HEK293 (cell line): ENCODE results near the gene PARK7.

Experiments
- GFI1B ChIP-seq: fragments of 450-650 bp; formaldehyde crosslinking; IDR thresholded peaks from 2 replicates; pipeline ENCODE4 v1.5.1; 2016; ENCODE audit warnings: missing biosample characterization, missing genetic modification characterization
- KLF10 ChIP-seq: fragments of 450-650 bp; IDR thresholded peaks from 2 replicates; pipeline ENCODE4 v1.5.1; 2018; ENCODE audit warnings: missing biosample characterization, mild to moderate bottlenecking, missing genetic modification characterization
- KLF9 ChIP-seq: fragments of 450-650 bp; formaldehyde crosslinking; IDR thresholded peaks from 2 replicates; pipeline ENCODE4 v1.5.1; 2016; ENCODE audit warnings: missing biosample characterization, missing genetic modification characterization, low read depth
- PRDM1 ChIP-seq: fragments of 450-650 bp; formaldehyde crosslinking; IDR thresholded peaks from 2 replicates; pipeline ENCODE4; 2016; ENCODE audit warnings: missing biosample characterization, missing genetic modification characterization
- ZNF157 ChIP-seq: fragments of 450-650 bp; formaldehyde crosslinking; IDR thresholded peaks from 2 replicates; pipeline ENCODE4 v1.5.1; 2016; ENCODE audit warnings: missing biosample characterization, missing genetic modification characterization
- ZNF174 ChIP-seq: fragments of 450-650 bp; formaldehyde crosslinking; IDR thresholded peaks from 2 replicates; pipeline ENCODE4 v1.5.0; 2017; ENCODE audit warnings: missing biosample characterization, mild to moderate bottlenecking, missing genetic modification characterization
- ZNF311 ChIP-seq: fragments of 450-650 bp; formaldehyde crosslinking; IDR thresholded peaks from 2 replicates; pipeline ENCODE4 v1.5.1; 2017; ENCODE audit warnings: missing biosample characterization, missing genetic modification characterization, borderline replicate concordance
- ZNF335 ChIP-seq: fragments of 450-650 bp; formaldehyde crosslinking; conservative IDR thresholded peaks from 2 replicates; pipeline ENCODE4 v1.5.1; 2016; ENCODE audit warnings: missing biosample characterization, missing genetic modification characterization
- ZNF366 ChIP-seq: fragments of 450-650 bp; formaldehyde crosslinking; conservative IDR thresholded peaks from 2 replicates; pipeline ENCODE4 v1.5.1; 2016; ENCODE audit warnings: missing biosample characterization, missing genetic modification characterization
- ZSCAN30 ChIP-seq: fragments of 450-650 bp; IDR thresholded peaks from 2 replicates; pipeline ENCODE4 v1.5.1; 2018; ENCODE audit warnings: missing biosample characterization, mild to moderate bottlenecking, missing genetic modification characterization, moderate library complexity
- TF ChIP-seq, protein P1 (sequence below): fragments of 450-650 bp; formaldehyde crosslinking; IDR thresholded peaks from 2 replicates; pipeline ENCODE4 v1.5.1; 2016; ENCODE audit warnings: missing biosample characterization, missing genetic modification characterization
- TF ChIP-seq, protein P2 (sequence below): sonication (generic); formaldehyde crosslinking; IDR thresholded peaks from 2 replicates; pipeline ENCODE4 v1.8.1; 2022; ENCODE audit warnings: mild to moderate bottlenecking, moderate library complexity, missing genetic modification reagents
- TF ChIP-seq, protein P3 (sequence below): fragments of 450-650 bp; formaldehyde crosslinking; IDR thresholded peaks from 2 replicates; pipeline ENCODE4 v1.5.1; 2016; ENCODE audit warnings: missing biosample characterization, missing genetic modification characterization
- TF ChIP-seq, protein P4 (sequence below): fragments of 450-650 bp; formaldehyde crosslinking; conservative IDR thresholded peaks from 2 replicates; pipeline ENCODE4 v1.5.1; 2016; ENCODE audit warnings: low read depth, missing biosample characterization, missing genetic modification characterization

DNA sequence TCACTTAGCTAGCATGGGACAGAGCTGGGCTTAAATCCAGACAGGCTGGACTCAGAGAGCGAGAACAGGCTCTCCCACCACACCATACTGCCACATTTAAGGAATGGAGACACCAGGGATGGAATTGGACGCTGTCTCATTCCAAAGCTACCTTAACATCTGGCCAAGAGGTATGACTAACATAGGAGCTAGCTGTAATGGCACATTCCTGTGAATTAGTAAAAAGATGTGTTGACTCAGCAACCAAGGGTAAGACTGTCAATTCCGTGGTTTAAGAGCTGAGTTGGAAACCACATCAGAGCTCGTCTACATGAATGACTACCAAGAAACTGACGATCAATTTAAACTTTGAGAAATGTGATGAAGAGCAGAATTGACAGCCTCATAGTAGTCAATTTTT, 12.6 kb upstream of the PARK7 start:
- TF ChIP-seq, protein P1, sequence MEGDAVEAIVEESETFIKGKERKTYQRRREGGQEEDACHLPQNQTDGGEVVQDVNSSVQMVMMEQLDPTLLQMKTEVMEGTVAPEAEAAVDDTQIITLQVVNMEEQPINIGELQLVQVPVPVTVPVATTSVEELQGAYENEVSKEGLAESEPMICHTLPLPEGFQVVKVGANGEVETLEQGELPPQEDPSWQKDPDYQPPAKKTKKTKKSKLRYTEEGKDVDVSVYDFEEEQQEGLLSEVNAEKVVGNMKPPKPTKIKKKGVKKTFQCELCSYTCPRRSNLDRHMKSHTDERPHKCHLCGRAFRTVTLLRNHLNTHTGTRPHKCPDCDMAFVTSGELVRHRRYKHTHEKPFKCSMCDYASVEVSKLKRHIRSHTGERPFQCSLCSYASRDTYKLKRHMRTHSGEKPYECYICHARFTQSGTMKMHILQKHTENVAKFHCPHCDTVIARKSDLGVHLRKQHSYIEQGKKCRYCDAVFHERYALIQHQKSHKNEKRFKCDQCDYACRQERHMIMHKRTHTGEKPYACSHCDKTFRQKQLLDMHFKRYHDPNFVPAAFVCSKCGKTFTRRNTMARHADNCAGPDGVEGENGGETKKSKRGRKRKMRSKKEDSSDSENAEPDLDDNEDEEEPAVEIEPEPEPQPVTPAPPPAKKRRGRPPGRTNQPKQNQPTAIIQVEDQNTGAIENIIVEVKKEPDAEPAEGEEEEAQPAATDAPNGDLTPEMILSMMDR (tag by site-specific recombination), result no peak
- TF ChIP-seq ZNF157 (tag by site-specific recombination) (no peak), GFI1B (tag by site-specific recombination) (no peak), ZNF174 (tag by site-specific recombination) (no peak), ZNF311 (tag by site-specific recombination) (no peak), KLF9 (no peak), PRDM1 (tag by site-specific recombination) (no peak), ZNF366 (no peak), ZNF335 (no peak), ZSCAN30 (no peak), KLF10 (tag by site-specific recombination) (no peak)
- TF ChIP-seq, protein P2, sequence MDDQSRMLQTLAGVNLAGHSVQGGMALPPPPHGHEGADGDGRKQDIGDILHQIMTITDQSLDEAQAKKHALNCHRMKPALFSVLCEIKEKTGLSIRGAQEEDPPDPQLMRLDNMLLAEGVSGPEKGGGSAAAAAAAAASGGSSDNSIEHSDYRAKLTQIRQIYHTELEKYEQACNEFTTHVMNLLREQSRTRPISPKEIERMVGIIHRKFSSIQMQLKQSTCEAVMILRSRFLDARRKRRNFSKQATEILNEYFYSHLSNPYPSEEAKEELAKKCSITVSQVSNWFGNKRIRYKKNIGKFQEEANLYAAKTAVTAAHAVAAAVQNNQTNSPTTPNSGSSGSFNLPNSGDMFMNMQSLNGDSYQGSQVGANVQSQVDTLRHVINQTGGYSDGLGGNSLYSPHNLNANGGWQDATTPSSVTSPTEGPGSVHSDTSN (CRISPR knock-in tag), result no peak
- TF ChIP-seq, protein P3, sequence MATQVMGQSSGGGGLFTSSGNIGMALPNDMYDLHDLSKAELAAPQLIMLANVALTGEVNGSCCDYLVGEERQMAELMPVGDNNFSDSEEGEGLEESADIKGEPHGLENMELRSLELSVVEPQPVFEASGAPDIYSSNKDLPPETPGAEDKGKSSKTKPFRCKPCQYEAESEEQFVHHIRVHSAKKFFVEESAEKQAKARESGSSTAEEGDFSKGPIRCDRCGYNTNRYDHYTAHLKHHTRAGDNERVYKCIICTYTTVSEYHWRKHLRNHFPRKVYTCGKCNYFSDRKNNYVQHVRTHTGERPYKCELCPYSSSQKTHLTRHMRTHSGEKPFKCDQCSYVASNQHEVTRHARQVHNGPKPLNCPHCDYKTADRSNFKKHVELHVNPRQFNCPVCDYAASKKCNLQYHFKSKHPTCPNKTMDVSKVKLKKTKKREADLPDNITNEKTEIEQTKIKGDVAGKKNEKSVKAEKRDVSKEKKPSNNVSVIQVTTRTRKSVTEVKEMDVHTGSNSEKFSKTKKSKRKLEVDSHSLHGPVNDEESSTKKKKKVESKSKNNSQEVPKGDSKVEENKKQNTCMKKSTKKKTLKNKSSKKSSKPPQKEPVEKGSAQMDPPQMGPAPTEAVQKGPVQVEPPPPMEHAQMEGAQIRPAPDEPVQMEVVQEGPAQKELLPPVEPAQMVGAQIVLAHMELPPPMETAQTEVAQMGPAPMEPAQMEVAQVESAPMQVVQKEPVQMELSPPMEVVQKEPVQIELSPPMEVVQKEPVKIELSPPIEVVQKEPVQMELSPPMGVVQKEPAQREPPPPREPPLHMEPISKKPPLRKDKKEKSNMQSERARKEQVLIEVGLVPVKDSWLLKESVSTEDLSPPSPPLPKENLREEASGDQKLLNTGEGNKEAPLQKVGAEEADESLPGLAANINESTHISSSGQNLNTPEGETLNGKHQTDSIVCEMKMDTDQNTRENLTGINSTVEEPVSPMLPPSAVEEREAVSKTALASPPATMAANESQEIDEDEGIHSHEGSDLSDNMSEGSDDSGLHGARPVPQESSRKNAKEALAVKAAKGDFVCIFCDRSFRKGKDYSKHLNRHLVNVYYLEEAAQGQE (tag by site-specific recombination), result no peak
- TF ChIP-seq, protein P4, sequence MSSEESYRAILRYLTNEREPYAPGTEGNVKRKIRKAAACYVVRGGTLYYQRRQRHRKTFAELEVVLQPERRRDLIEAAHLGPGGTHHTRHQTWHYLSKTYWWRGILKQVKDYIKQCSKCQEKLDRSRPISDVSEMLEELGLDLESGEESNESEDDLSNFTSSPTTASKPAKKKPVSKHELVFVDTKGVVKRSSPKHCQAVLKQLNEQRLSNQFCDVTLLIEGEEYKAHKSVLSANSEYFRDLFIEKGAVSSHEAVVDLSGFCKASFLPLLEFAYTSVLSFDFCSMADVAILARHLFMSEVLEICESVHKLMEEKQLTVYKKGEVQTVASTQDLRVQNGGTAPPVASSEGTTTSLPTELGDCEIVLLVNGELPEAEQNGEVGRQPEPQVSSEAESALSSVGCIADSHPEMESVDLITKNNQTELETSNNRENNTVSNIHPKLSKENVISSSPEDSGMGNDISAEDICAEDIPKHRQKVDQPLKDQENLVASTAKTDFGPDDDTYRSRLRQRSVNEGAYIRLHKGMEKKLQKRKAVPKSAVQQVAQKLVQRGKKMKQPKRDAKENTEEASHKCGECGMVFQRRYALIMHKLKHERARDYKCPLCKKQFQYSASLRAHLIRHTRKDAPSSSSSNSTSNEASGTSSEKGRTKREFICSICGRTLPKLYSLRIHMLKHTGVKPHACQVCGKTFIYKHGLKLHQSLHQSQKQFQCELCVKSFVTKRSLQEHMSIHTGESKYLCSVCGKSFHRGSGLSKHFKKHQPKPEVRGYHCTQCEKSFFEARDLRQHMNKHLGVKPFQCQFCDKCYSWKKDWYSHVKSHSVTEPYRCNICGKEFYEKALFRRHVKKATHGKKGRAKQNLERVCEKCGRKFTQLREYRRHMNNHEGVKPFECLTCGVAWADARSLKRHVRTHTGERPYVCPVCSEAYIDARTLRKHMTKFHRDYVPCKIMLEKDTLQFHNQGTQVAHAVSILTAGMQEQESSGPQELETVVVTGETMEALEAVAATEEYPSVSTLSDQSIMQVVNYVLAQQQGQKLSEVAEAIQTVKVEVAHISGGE (tag by site-specific recombination), result no peak
